Esophagus muscularis mucosa (tissue), 4 donors: ENCODE results near the gene ZNF521. TPM values are rescaled to one million over a fixed set of nuclear protein-coding genes. Genes with fewer than 3 reads are reported as not detected.

ENCODE experiments used
- DNase-seq: peaks from one replicate; pipeline ENCODE4 v3.0.0-alpha.2; 2017; ENCODE audit errors: extremely low spot score
- H3K27ac ChIP-seq, 4 donors: fragments of 200-600 bp; sonication (generic); replicated peaks in 1 of 4; 1 replicate in 3 of 4; 2 replicates in 1 of 4; pipeline ENCODE4 v1.5.1; 2016 to 2019; ENCODE audit warnings: mild to moderate bottlenecking in 1 of 4
- H3K27me3 ChIP-seq, 4 donors: fragments of 200-600 bp; sonication (generic); one replicate each; pipeline versions ENCODE4 v1.5.1 to v1.6.0; 2016 to 2019
- H3K36me3 ChIP-seq, 4 donors: fragments of 200-600 bp; sonication (generic); one replicate each; pipeline ENCODE4 v1.5.1; 2016 to 2019
- H3K4me1 ChIP-seq, 4 donors: fragments of 200-600 bp; sonication (generic); one replicate each; pipeline ENCODE4 v1.5.1; 2016 to 2019
- H3K4me3 ChIP-seq, 4 donors: fragments of 200-600 bp; sonication (generic); 1 replicate in 2 of 4; 2 replicates in 2 of 4; pipeline ENCODE4 v1.5.1; 2016 to 2019; ENCODE audit warnings: mild to moderate bottlenecking in 4 of 4, moderate library complexity in 1 of 4
- H3K9me3 ChIP-seq, 4 donors: fragments of 200-600 bp; sonication (generic); 1 replicate in 3 of 4; 2 replicates in 1 of 4; pipeline ENCODE4 v1.5.1; 2016 to 2019
- EP300 ChIP-seq: sonication (generic); formaldehyde crosslinking; IDR thresholded peaks from one replicate; pipeline ENCODE4 v1.6.1; 2017; ENCODE audit warnings: antibody characterized with exemption
- POLR2A ChIP-seq: fragments of 450-650 bp; IDR thresholded peaks from one replicate; pipeline ENCODE4 v1.6.1; 2017; ENCODE audit warnings: antibody characterized with exemption, moderate library complexity, mild to moderate bottlenecking, low read depth
- POLR2AphosphoS5 ChIP-seq, 2 donors: sonication (generic); formaldehyde crosslinking; IDR thresholded peaks; one replicate each; pipeline ENCODE4 v1.6.1; 2017; ENCODE audit warnings: antibody characterized with exemption in 2 of 2
- WGBS: methylation state at CpG from one replicate; pipeline ENCODE4 v1.1.5; 2018; 5-methylcytosine and 5-hydroxymethylcytosine counted together
- intact Hi-C: fragments of 100-400 bp; cut with DNase I; formaldehyde crosslinking; loops from one replicate; pipeline ENCODE4 v1.15.1; 2023
- total RNA-seq, 4 donors: library from RNA; depleted of rRNA; stranded (reverse); fragments of >200 nt; gene quantifications; one replicate each; pipeline versions ENCODE4 v1.1.0 to v1.2.1, GENCODE V29; 2016
- TF ChIP-seq, protein P1 (sequence below), 3 experiments: fragments of 200-600 bp in 2 of 3; fragments of 450-650 bp in 1 of 3; sonication (generic) in 2 of 3; IDR thresholded peaks; one replicate each; pipeline ENCODE4 v1.5.1; 2017 to 2019; ENCODE audit warnings: antibody characterized with exemption in 3 of 3, mild to moderate bottlenecking in 2 of 3, moderate library complexity in 1 of 3

Gene ZNF521
- total RNA-seq, 4 donors from 2014 or later, result 15.6 to 20.6 (median 16.9) TPM

DNA sequence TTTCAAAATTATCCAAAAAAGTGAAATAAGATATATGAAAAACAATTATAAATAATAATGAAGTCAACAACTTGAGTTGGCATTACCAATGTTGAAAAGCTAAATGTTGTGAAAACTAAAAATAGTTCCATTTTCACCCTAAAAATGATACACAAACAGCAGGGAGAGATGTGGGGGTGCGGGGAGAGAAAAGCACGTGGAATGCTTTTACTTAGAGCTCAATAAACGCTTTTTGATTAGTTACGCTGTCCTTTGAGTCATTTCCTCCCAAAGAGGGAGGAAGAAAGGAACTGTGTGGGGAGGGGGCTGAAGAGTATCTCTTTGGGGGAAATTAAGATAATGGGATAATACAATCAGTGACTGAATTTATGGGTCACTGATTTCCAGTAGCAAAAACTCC lies 29.2 kb downstream of the ZNF521 start:
- Histone ChIP-seq H3K9me3 (no peaks in the 10 kb centered on the region), H3K4me1 (peaks cover 9 to 23% (median 19%) of the 10 kb centered on the region in 4 donors), H3K4me3 (no peak overlapping the region), H3K36me3 (peaks cover 0 to 11% (median 0%) of the 10 kb centered on the region in 4 donors), H3K27ac (no peak overlapping the region), H3K27me3 (no peaks in the 10 kb centered on the region)
- TF ChIP-seq POLR2A (no peak), POLR2AphosphoS5 (IDR thresholded peaks at IDR 0.05) (no peak), EP300 (no peak)
- TF ChIP-seq, protein P1, sequence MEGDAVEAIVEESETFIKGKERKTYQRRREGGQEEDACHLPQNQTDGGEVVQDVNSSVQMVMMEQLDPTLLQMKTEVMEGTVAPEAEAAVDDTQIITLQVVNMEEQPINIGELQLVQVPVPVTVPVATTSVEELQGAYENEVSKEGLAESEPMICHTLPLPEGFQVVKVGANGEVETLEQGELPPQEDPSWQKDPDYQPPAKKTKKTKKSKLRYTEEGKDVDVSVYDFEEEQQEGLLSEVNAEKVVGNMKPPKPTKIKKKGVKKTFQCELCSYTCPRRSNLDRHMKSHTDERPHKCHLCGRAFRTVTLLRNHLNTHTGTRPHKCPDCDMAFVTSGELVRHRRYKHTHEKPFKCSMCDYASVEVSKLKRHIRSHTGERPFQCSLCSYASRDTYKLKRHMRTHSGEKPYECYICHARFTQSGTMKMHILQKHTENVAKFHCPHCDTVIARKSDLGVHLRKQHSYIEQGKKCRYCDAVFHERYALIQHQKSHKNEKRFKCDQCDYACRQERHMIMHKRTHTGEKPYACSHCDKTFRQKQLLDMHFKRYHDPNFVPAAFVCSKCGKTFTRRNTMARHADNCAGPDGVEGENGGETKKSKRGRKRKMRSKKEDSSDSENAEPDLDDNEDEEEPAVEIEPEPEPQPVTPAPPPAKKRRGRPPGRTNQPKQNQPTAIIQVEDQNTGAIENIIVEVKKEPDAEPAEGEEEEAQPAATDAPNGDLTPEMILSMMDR (IDR thresholded peaks at IDR 0.05), result no peak
- DNase-seq, result no peak
- WGBS, result 88% methylated on average over 4 of the region's 4 CpGs
- intact Hi-C loops, result no loop called here

DNA sequence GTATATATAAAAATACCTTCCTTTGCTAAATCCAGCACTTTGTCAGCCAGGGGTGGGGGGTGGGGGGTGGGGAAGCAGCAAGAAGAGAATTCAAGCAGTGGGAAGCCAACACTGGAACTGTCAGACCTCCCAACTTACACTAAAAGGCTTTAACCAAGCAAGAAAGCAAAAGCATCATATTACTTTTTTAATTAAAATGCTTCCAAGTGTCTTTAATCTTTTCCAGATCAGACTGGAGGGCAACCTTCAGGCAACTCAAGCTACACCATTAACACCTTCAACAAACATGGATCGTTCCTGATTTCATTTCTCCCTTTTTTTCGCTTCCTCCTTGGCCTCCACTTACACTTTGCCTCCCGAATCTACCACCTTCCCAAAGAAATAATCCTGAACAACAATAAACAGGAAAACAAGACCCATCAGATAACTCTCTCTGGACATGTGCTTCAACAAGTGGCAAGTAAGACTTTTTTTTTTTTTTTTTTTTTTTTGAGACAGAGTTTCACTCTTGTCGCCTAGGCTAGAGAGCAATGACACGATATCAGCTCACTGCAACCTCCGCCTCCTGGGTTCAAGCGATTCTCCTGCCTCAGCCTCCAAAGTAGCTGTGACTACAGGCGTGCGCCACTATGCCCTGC lies 35.5 kb downstream of the ZNF521 start:
- 88% methylated on average over 9 of the region's 9 CpGs for WGBS
- intact Hi-C loops, result no loop called here
- Histone ChIP-seq H3K4me1 (peaks cover 0 to 3% (median 0%) of the 10 kb centered on the region in 4 donors), H3K9me3 (no peaks in the 10 kb centered on the region), H3K27me3 (no peaks in the 10 kb centered on the region), H3K27ac (no peak overlapping the region), H3K4me3 (no peak overlapping the region), H3K36me3 (peaks cover 0 to 11% (median 0%) of the 10 kb centered on the region in 4 donors)
- TF ChIP-seq EP300 (no peak), POLR2AphosphoS5 (IDR thresholded peaks at IDR 0.05) (no peak), POLR2A (no peak)
- TF ChIP-seq, protein P1 (IDR thresholded peaks at IDR 0.05), result no peak
- no peak for DNase-seq

DNA sequence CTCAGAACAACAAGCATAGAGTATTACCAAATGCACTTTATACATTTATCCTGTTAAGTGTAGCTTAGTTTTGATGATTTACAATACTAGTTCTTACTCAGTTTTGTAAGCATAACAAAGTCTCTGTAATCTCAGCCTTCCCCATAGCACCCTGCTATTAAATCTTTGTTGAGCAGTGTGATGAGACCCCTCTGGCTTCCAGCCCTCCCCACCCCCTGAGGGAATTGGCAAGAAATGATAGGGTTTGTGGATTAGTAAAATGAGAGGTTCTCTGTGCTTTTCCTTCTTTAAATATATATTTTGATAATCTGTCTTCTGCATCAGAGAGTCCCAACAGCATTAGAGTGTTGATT lies 37.2 kb downstream of the ZNF521 start:
- no peaks in the 10 kb centered on the region for H3K27me3 ChIP-seq
- intact Hi-C loops, result no loop called here
- H3K36me3 ChIP-seq, result no peaks in the 10 kb centered on the region
- no peak overlapping the region for H3K27ac ChIP-seq
- TF ChIP-seq POLR2A (no peak), POLR2AphosphoS5 (IDR thresholded peaks at IDR 0.05) (no peak), EP300 (no peak)
- H3K9me3 ChIP-seq, result no peaks in the 10 kb centered on the region
- H3K4me1 ChIP-seq, result peaks cover 0 to 3% (median 0%) of the 10 kb centered on the region in 4 donors
- no peak overlapping the region for H3K4me3 ChIP-seq
- no peak for DNase-seq

DNA sequence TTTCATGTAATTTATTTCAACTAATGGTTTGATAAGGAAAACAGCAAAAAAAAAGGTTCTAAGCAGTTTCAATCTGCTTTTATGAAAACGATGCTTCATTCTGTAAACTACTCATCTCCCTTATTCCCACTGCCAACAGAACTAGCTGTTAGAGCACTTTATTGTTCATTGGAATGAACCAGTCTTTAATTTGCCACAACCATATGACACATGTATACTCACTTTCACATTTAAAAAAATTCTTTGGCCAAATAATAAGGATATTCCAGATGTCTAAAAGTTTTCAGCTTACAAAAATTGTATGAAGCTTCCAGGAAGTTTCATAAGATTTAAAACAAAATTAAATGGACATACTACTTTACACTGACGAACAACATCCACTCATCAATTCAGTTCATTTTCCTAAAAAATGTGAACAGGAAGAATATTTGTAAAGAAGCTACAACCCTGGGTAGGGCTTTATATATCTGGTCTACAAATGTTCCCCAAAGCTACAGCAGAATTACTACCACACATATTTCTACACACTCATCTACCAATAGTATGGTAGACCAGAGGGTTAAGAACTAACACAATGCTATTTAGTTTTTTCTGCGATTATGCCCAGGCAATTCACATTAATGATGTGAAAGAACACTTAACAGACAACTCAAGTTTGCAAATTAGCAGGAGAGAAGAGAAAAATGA lies 37.7 kb downstream of the ZNF521 start:
- Histone ChIP-seq H3K36me3 (no peaks in the 10 kb centered on the region), H3K27ac (no peak overlapping the region), H3K4me3 (no peak overlapping the region), H3K27me3 (no peaks in the 10 kb centered on the region), H3K4me1 (peaks cover 0 to 3% (median 0%) of the 10 kb centered on the region in 4 donors), H3K9me3 (no peaks in the 10 kb centered on the region)
- TF ChIP-seq POLR2AphosphoS5 (IDR thresholded peaks at IDR 0.05) (no peak), EP300 (no peak), POLR2A (no peak)
- TF ChIP-seq, protein P1 (IDR thresholded peaks at IDR 0.05), result no peak
- no peak for DNase-seq
- intact Hi-C loops, result no loop called here
- 76% methylated on average over 3 of the region's 3 CpGs for WGBS

DNA sequence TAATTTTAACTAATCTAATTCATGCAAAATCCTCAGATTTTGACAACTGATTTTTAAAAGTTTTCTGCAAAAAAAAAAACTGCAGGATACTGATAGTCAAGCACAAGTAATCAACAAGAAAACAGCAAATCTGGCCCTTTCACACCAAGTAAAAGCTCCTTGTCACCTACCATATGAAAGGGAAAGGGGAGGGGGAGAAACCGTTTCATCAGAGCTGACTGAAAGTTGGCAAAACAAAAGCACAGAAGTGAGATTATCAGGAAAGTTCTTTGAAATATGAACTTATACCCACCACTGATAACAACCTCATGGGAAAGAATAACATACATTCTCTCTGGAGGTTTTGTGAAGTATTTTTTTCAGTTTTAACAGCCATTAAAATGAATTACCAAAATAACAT lies 38.7 kb downstream of the ZNF521 start:
- Histone ChIP-seq H3K4me3 (no peak overlapping the region), H3K9me3 (no peaks in the 10 kb centered on the region), H3K36me3 (no peaks in the 10 kb centered on the region), H3K27ac (no peak overlapping the region), H3K27me3 (no peaks in the 10 kb centered on the region), H3K4me1 (peaks cover 0 to 3% (median 0%) of the 10 kb centered on the region in 4 donors)
- WGBS, result no CpG with 5 or more reads among the region's 1 CpG
- no peak for TF ChIP-seq POLR2AphosphoS5 (IDR thresholded peaks at IDR 0.05)
- no peak for DNase-seq
- intact Hi-C loops, result no loop called here
